ENCODE measurements around the gene C18orf63. TPM values are rescaled to one million over a fixed set of nuclear protein-coding genes. Genes with fewer than 3 reads are reported as not detected.

The C18orf63 gene
- total RNA-seq (not detected), polyA plus RNA-seq (not detected)
- long read RNA-seq, donor 1: 0 reads
- long read RNA-seq, donor 2: 0 reads
- long read RNA-seq, donor 3: 0 reads

GRCh38 chr18:74315464-74316256 lies at the start of gene C18orf63:
TSS of gene C18orf63 (plus strand) at chr18:74315839. CDS start at chr18:74317866, 2,027 bp downstream.
- Histone ChIP-seq H3K4me1 (peaks cover 0 to 18% (median 4%) of the 10 kb centered on the region in 12 donors), H3K27ac (peak within 1 kb of the TSS in 1 of 12 donors; percentile 14), H3K4me3 (no peak within 1 kb of the TSS), H3K9me3 (no peaks in the 10 kb centered on the region), H3K27me3 (no peaks in the 10 kb centered on the region), H3K36me3 (no peaks in the 10 kb centered on the region)
- DNase-seq (peak in 1 of 5 donors; percentile 49), ATAC-seq (peak in 1 of 4 donors; percentile 16)
- intact Hi-C loops (cut with DNase I): no loop called here
- 92 to 95% (median 94%) methylated on average over 44 to 51 of the region's 51 CpGs for WGBS, 4 donors
- TF ChIP-seq, protein P1, sequence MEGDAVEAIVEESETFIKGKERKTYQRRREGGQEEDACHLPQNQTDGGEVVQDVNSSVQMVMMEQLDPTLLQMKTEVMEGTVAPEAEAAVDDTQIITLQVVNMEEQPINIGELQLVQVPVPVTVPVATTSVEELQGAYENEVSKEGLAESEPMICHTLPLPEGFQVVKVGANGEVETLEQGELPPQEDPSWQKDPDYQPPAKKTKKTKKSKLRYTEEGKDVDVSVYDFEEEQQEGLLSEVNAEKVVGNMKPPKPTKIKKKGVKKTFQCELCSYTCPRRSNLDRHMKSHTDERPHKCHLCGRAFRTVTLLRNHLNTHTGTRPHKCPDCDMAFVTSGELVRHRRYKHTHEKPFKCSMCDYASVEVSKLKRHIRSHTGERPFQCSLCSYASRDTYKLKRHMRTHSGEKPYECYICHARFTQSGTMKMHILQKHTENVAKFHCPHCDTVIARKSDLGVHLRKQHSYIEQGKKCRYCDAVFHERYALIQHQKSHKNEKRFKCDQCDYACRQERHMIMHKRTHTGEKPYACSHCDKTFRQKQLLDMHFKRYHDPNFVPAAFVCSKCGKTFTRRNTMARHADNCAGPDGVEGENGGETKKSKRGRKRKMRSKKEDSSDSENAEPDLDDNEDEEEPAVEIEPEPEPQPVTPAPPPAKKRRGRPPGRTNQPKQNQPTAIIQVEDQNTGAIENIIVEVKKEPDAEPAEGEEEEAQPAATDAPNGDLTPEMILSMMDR (IDR thresholded peaks at IDR 0.05): no peak
- TF ChIP-seq POLR2A (IDR thresholded peaks at IDR 0.05): no peak

- 73 to 75% (median 75%) methylated on average over 9 of the region's 9 CpGs for WGBS, 4 donors
- Histone ChIP-seq H3K4me1 (peaks cover 0 to 29% (median 16%) of the 10 kb centered on the region in 12 donors), H3K27ac (no peak overlapping the region), H3K36me3 (peaks cover 0 to 38% (median 20%) of the 10 kb centered on the region in 9 donors), H3K27me3 (no peaks in the 10 kb centered on the region), H3K9me3 (no peaks in the 10 kb centered on the region), H3K4me3 (no peak overlapping the region)
- no peak for ATAC-seq
- TF ChIP-seq POLR2A (IDR thresholded peaks at IDR 0.05): no peak
- TF ChIP-seq, protein P1 (IDR thresholded peaks at IDR 0.05): no peak
- no peak for DNase-seq
- intact Hi-C loops (cut with DNase I): no loop called here
Observed at GRCh38 chr18:74266161-74266560, 49.5 kb upstream of the C18orf63 start.

DNA sequence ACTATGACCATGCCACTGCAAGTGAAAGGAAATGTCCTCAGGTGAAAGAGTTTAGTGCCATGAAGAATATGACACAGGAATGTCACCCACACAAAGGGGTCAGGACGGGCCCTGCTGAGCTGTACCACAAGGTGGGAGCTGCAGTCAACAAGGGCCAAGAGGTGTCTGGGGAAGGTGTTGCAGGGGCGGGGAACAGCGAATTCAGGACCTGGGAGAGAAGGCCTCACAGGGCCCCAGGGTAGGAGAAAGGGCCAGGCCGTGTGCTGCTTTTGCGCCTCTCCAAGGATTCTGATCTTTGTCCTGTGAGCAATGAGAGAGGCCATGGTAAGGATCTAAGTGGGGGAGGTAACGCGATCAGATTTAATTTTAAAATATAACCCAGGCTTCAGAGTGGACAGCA lies 47.5 kb upstream of the C18orf63 start:
- no peak for TF ChIP-seq POLR2A (IDR thresholded peaks at IDR 0.05)
- TF ChIP-seq, protein P1 (IDR thresholded peaks at IDR 0.05): no peak
- DNase-seq (no peak), ATAC-seq (no peak)
- WGBS, 4 donors: 94 to 98% (median 96%) methylated on average over 7 of the region's 7 CpGs
- Histone ChIP-seq H3K4me3 (no peak overlapping the region), H3K36me3 (peaks cover 0 to 18% (median 3%) of the 10 kb centered on the region in 9 donors), H3K4me1 (peaks cover 0 to 40% (median 16%) of the 10 kb centered on the region in 12 donors), H3K27me3 (no peaks in the 10 kb centered on the region), H3K9me3 (no peaks in the 10 kb centered on the region), H3K27ac (no peak overlapping the region)
- intact Hi-C loops (cut with DNase I): no loop called here

GRCh38 chr18:74268933-74269620 lies 46.6 kb upstream of the C18orf63 start:
- Histone ChIP-seq H3K9me3 (no peaks in the 10 kb centered on the region), H3K36me3 (peaks cover 0 to 17% (median 2%) of the 10 kb centered on the region in 9 donors), H3K27ac (peak overlapping the region in 4 of 12 donors; percentile 8 to 38 (median 20)), H3K27me3 (no peaks in the 10 kb centered on the region), H3K4me1 (peaks cover 0 to 47% (median 22%) of the 10 kb centered on the region in 12 donors), H3K4me3 (no peak overlapping the region)
- DNase-seq: peak in 1 of 5 donors; percentile 38
- TF ChIP-seq POLR2A (IDR thresholded peaks at IDR 0.05): no peak
- TF ChIP-seq, protein P1 (IDR thresholded peaks at IDR 0.05): no peak
- ATAC-seq: peak; percentile 45 to 84 (median 76)
- intact Hi-C loops (cut with DNase I): no loop called here
- WGBS, 4 donors: 38 to 57% (median 42%) methylated on average over 11 of the region's 11 CpGs
